ENCODE measurements around the gene CCDC146.
A peak's percentile ranks its signal among the peaks of the same experiment; 100 is the strongest.
"Not testable (repeated sequence)": the region's sequence is repeated elsewhere in the genome, so short reads cannot be mapped to it uniquely, and the experiment has no call there.

The CCDC146 gene

GRCh38 chr7:77154917-77155464 is 32.6 kb downstream of the CCDC146 start:
- DNase-seq (ENCODE audit: low read depth in 3 of 3), result not testable (repeated sequence)

- peak in 1 of 3 donors; percentile 3 for DNase-seq (ENCODE audit: low read depth in 3 of 3)
Observed at GRCh38 chr7:77155601-77156377, 33.4 kb downstream of the CCDC146 start.

- not testable (repeated sequence) for DNase-seq (ENCODE audit: low read depth in 3 of 3)
Observed at GRCh38 chr7:77157034-77157433, 34.6 kb downstream of the CCDC146 start.

- DNase-seq (ENCODE audit: low read depth in 3 of 3), result no peak
Observed at GRCh38 chr7:77157446-77157845, 35.0 kb downstream of the CCDC146 start.

GRCh38 chr7:77171073-77171472 is 48.7 kb downstream of the CCDC146 start:
- not testable (repeated sequence) for DNase-seq (ENCODE audit: low read depth in 3 of 3)

- not testable (repeated sequence) for DNase-seq (ENCODE audit: low read depth in 3 of 3)
Observed at GRCh38 chr7:77172437-77173172, 50.2 kb downstream of the CCDC146 start.

GRCh38 chr7:77174418-77174817 is 52.0 kb downstream of the CCDC146 start:
- DNase-seq (ENCODE audit: low read depth in 3 of 3), result not testable (repeated sequence)

- DNase-seq (ENCODE audit: low read depth in 3 of 3), result not testable (repeated sequence)
Observed at GRCh38 chr7:77175274-77175800, 52.9 kb downstream of the CCDC146 start.

- DNase-seq (ENCODE audit: low read depth in 3 of 3), result not testable (repeated sequence)
Observed at GRCh38 chr7:77177321-77177904, 55.0 kb downstream of the CCDC146 start.

- DNase-seq (ENCODE audit: low read depth in 3 of 3), result not testable (repeated sequence)
Observed at GRCh38 chr7:77178024-77178423, 55.6 kb downstream of the CCDC146 start.

GRCh38 chr7:77181015-77181595 is 58.7 kb downstream of the CCDC146 start:
- DNase-seq (ENCODE audit: low read depth in 3 of 3), result no peak

GRCh38 chr7:77181734-77182133 is 59.3 kb downstream of the CCDC146 start:
- no peak for DNase-seq (ENCODE audit: low read depth in 3 of 3)

- DNase-seq (ENCODE audit: low read depth in 3 of 3), result no peak
Observed at GRCh38 chr7:77182261-77182660, 59.8 kb downstream of the CCDC146 start.

- DNase-seq (ENCODE audit: low read depth in 3 of 3), result no peak
Observed at GRCh38 chr7:77184463-77184862, 62.0 kb downstream of the CCDC146 start.

GRCh38 chr7:77184990-77185389 is 62.6 kb downstream of the CCDC146 start:
- DNase-seq (ENCODE audit: low read depth in 3 of 3), result no peak

GRCh38 chr7:77185866-77186265 is 63.5 kb downstream of the CCDC146 start:
- no peak for DNase-seq (ENCODE audit: low read depth in 3 of 3)

GRCh38 chr7:77188731-77189437 is 66.5 kb downstream of the CCDC146 start:
- DNase-seq (ENCODE audit: low read depth in 3 of 3), result no peak

- no peak for DNase-seq (ENCODE audit: low read depth in 3 of 3)
Observed at GRCh38 chr7:77197141-77197540, 74.7 kb downstream of the CCDC146 start.

- peak; percentile 6 to 10 (median 8) for DNase-seq (ENCODE audit: low read depth in 3 of 3)
Observed at GRCh38 chr7:77199013-77199966, 76.9 kb downstream of the CCDC146 start, which contains the start of gene FGL2. Gene FGL2, minus strand, starts transcription at chr7:77199819. Its CDS starts 26 bp downstream, at chr7:77199793.

GRCh38 chr7:77200542-77200941 is 78.1 kb downstream of the CCDC146 start:
- DNase-seq (ENCODE audit: low read depth in 3 of 3), result no peak
